K562 (cell line): ENCODE measurements around the gene ZKSCAN5. TPM values are rescaled to one million over a fixed set of nuclear protein-coding genes. Genes with fewer than 3 reads are reported as not detected.

Source experiments
- DACH1 ChIP-seq: fragments of 450-650 bp; IDR thresholded peaks from 2 replicates; pipeline ENCODE4 v1.6.1; 2018; ENCODE audit not compliant: partially characterized antibody
- ELF4 ChIP-seq: fragments of 450-650 bp; formaldehyde crosslinking; IDR thresholded peaks from 2 replicates; pipeline ENCODE4 v1.4.0; 2022; ENCODE audit warnings: missing genetic modification characterization
- EP400 ChIP-seq: fragments of 450-650 bp; IDR thresholded peaks from 2 replicates; pipeline ENCODE4 v1.6.1; 2017; ENCODE audit warnings: antibody characterized with exemption, mild to moderate bottlenecking, moderate library complexity
- FOS ChIP-seq: IDR thresholded peaks from 3 replicates; pipeline ENCODE4 v1.6.1; 2011; ENCODE audit not compliant: insufficient read length; ENCODE audit errors: extremely low read depth
- GATAD2A ChIP-seq: fragments of 450-650 bp; IDR thresholded peaks from 2 replicates; pipeline ENCODE4 v1.6.1; 2017
- HIVEP1 ChIP-seq: fragments of 250-450 bp; sonication (Bioruptor Pico); IDR thresholded peaks from 2 replicates; pipeline ENCODE4 v1.4.0; 2020; ENCODE audit warnings: mild to moderate bottlenecking
- KAT2B ChIP-seq: IDR thresholded peaks from one replicate; pipeline ENCODE4 v1.6.1; 2012; ENCODE audit warnings: low read depth, mild to moderate bottlenecking, control low read depth, inconsistent platforms, low read length, moderate library complexity
- KHSRP ChIP-seq: fragments of 450-650 bp; IDR thresholded peaks from 2 replicates; pipeline ENCODE4 v1.6.1; 2017
- MNT ChIP-seq, 2 experiments: fragments of 450-650 bp; conservative IDR thresholded peaks; 2 replicates each; pipeline ENCODE4 v1.6.1; 2017; ENCODE audit warnings: mild to moderate bottlenecking in 2 of 2, moderate library complexity in 2 of 2
- NFRKB ChIP-seq: fragments of 450-650 bp; IDR thresholded peaks from 2 replicates; pipeline ENCODE4 v1.6.1; 2016; ENCODE audit warnings: low read depth
- NRF1 ChIP-seq, 2 experiments: fragments of 450-650 bp; IDR thresholded peaks in 1 of 2; conservative IDR thresholded peaks in 1 of 2; 2 replicates each; pipeline ENCODE4 v1.6.1; 2014; ENCODE audit warnings: mild to moderate bottlenecking in 2 of 2
- RB1 ChIP-seq: fragments of 450-650 bp; IDR thresholded peaks from 2 replicates; pipeline ENCODE4 v1.6.1; 2017; ENCODE audit warnings: low read depth, mild to moderate bottlenecking
- SMARCB1 ChIP-seq: IDR thresholded peaks from 2 replicates; pipeline ENCODE4 v1.6.1; 2011; ENCODE audit warnings: improper control_type of control experiment, low read depth; ENCODE audit not compliant: insufficient read length
- SP1 ChIP-seq: sonication (generic); formaldehyde crosslinking; IDR thresholded peaks from 2 replicates; pipeline ENCODE4 v1.8.1; 2022; ENCODE audit warnings: mild to moderate bottlenecking, missing genetic modification reagents
- THRA ChIP-seq: fragments of 450-650 bp; IDR thresholded peaks from 2 replicates; pipeline ENCODE4 v1.6.1; 2017; ENCODE audit warnings: mild to moderate bottlenecking, moderate library complexity
- ZFP30 ChIP-seq: fragments of 250-450 bp; sonication (Bioruptor Pico); IDR thresholded peaks from 2 replicates; pipeline ENCODE4 v1.8.0; 2022; ENCODE audit warnings: moderate library complexity, mild to moderate bottlenecking, inconsistent platforms, borderline replicate concordance
- ZNF318 ChIP-seq, 2 experiments: fragments of 450-650 bp; IDR thresholded peaks; 2 replicates each; pipeline ENCODE4 v1.6.1; 2016; ENCODE audit warnings: mild to moderate bottlenecking in 2 of 2, borderline replicate concordance in 1 of 2, low read depth in 1 of 2, moderate library complexity in 1 of 2
- polyA plus RNA-seq, 8 experiments: library from polyadenylated mRNA; depleted of rRNA in 4 of 8; stranded (reverse) in 5 of 8; unstranded in 3 of 8; fragments of >200 nt; fragmentation: Nextera tagmentation in 2 of 8; fragmentation: Illumina TruSeq in 1 of 8; extraction: Ambion mirVana in 2 of 8; extraction: Trizol in 1 of 8; gene quantifications; 2 replicates each; pipeline versions ENCODE4 v1.2.1 to v1.2.3, GENCODE V29; 2011 to 2014; ENCODE audit warnings: inconsistent platforms in 1 of 8, missing spikeins in 1 of 8
- total RNA-seq, 7 experiments: library from RNA; depleted of rRNA in 6 of 7; stranded (reverse); fragments of >200 nt in 6 of 7; fragmentation: Illumina TruSeq in 2 of 7; extraction: Trizol in 2 of 7; gene quantifications; 2 replicates each; pipeline versions ENCODE4 v1.2.1 to v1.2.3, GENCODE V29; 2011 to 2021; ENCODE audit warnings: low replicate concordance in 1 of 7
- TF ChIP-seq, protein P1 (sequence below): fragments of 250-450 bp; sonication (Bioruptor Pico); IDR thresholded peaks from 2 replicates; pipeline ENCODE4 v1.8.0; 2021; ENCODE audit warnings: moderate library complexity, mild to moderate bottlenecking, inconsistent platforms

ZKSCAN5 gene
- total and polyA plus RNA-seq, 9 of the 15 experiments (the other 6 are each of a cell fraction or from before 2014, with no cell fraction given), result 4.2 to 19.0 (median 15.0) TPM

DNA sequence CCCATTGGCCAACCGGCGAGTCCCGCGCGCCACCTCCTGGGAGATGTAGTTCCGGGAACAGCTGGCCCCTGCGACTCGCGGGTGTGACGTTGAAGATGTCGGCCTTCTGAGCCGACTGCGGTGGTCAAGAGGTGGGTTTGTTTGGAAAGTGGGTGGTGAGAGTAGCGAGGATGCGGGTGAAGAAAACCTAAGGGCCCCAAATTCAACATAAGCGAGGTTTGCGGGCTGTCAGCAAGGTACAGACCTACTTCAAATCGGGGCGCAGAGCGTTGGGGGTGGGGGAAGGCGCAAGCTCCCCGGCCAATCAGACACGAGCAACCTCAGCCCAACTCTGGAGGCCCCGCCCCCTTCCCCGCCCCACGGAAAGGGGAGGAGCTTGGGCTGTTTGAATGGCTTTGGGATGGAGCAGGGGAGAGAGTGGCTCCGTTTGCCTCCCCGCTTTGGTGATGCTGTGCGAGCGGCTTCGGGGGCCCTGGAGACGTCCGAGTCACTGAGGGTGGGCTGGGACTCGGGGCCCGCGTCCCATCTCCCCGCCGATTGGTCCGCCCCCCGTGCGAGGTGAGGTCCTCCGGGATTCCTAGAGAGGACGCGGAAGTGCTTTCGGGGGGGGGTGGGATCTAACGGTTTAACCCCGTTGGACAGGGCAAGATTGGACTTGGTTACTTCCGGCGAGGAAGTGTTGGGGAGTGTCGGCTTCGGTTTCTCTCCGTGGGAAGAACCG, at the start of gene ZKSCAN5 (continued):
- TF ChIP-seq THRA (no peak), HIVEP1 (CRISPR knock-in tag) (no peak), KHSRP (peak; percentile 48; the same call in 1 of the 2 replicates), ZNF318 (IDR thresholded peaks at IDR 0.05; ENCODE audit: borderline replicate concordance in 1 of 2, low read depth in 1 of 2) (0 out of 4 replicates have a peak, but pooled peaks of 1 of the 2 experiments have one; percentile 17), EP400 (peak; percentile 93), NFRKB (peak; percentile 88), FOS (no peak), SP1 (CRISPR knock-in tag) (peak; percentile 94), ELF4 (CRISPR knock-in tag) (peak; percentile 74; the same call in 1 of the 2 replicates), NRF1 (conservative IDR thresholded peaks at IDR 0.05 in 1 of 2, IDR thresholded peaks at IDR 0.05 in 1 of 2) (peak; percentile 76 to 80), KAT2B (no peak), SMARCB1 (no peak), RB1 (peak; percentile 47), ZFP30 (CRISPR knock-in tag) (no peak), MNT (conservative IDR thresholded peaks at IDR 0.05) (peak; percentile 82 to 91), DACH1 (peak; percentile 96), GATAD2A (no peak)
- TF ChIP-seq, protein P1, sequence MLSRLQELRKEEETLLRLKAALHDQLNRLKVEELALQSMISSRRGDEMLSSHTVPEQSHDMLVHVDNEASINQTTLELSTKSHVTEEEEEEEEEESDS (CRISPR knock-in tag), result no peak
